Astrocyte (in vitro differentiated cells and primary cell): ENCODE results near the gene TTYH2. TPM values are rescaled to one million over a fixed set of nuclear protein-coding genes. Genes with fewer than 3 reads are reported as not detected.

Experiments
- DNase-seq: peaks from one replicate; pipeline ENCODE4 v3.0.0-alpha.2; 2010; ENCODE audit warnings: low read depth
- FAIRE-seq: peaks from 2 replicates; lab custom pipeline; 2011; peaks lifted over from hg19 to GRCh38; lab: Jason Lieb, UNC
- H2AFZ ChIP-seq: 2 replicates; pipeline ENCODE4 v1.6.0; 2012; ENCODE audit warnings: low read depth, low read length, inconsistent platforms
- H3K27ac ChIP-seq: 2 replicates; pipeline ENCODE4 v1.5.1; 2011; ENCODE audit warnings: low read depth, low read length, inconsistent platforms
- H3K27me3 ChIP-seq: 2 replicates; pipeline ENCODE4 v1.6.0; 2011; ENCODE audit warnings: low read length, inconsistent platforms; ENCODE audit not compliant: insufficient read depth
- H3K36me3 ChIP-seq: 2 replicates; pipeline ENCODE4 v1.5.1; 2011; ENCODE audit warnings: low read length, inconsistent platforms; ENCODE audit not compliant: insufficient read depth
- H3K4me1 ChIP-seq: 2 replicates; pipeline ENCODE4 v1.5.1; 2011; ENCODE audit warnings: low read length, inconsistent platforms; ENCODE audit not compliant: insufficient read depth
- H3K4me2 ChIP-seq: 2 replicates; pipeline ENCODE4 v1.6.0; 2012; ENCODE audit warnings: low read length, inconsistent platforms
- H3K4me3 ChIP-seq: 2 replicates; pipeline ENCODE4 v1.5.1; 2011; ENCODE audit warnings: low read depth, mild to moderate bottlenecking, low read length, inconsistent platforms; ENCODE audit not compliant: insufficient read depth
- H3K79me2 ChIP-seq: 2 replicates; pipeline ENCODE4 v1.6.0; 2012; ENCODE audit warnings: mild to moderate bottlenecking, low read length, inconsistent platforms; ENCODE audit not compliant: insufficient read depth
- H3K9ac ChIP-seq: 2 replicates; pipeline ENCODE4 v1.6.0; 2012; ENCODE audit warnings: mild to moderate bottlenecking, low read length, inconsistent platforms
- H3K9me3 ChIP-seq: 2 replicates; pipeline ENCODE4 v1.5.1; 2012; ENCODE audit warnings: low read depth, mild to moderate bottlenecking, low read length, inconsistent platforms; ENCODE audit not compliant: insufficient read depth
- H4K20me1 ChIP-seq: 2 replicates; pipeline ENCODE4 v1.6.0; 2012; ENCODE audit warnings: low read length, inconsistent platforms; ENCODE audit not compliant: insufficient read depth
- H3K27ac Mint-ChIP-seq: one replicate; pipeline ENCODE4 v1.8.0; 2021; ENCODE audit warnings: mild to moderate bottlenecking, mixed read lengths; ENCODE audit not compliant: unreplicated experiment
- H3K27me3 Mint-ChIP-seq: one replicate; pipeline ENCODE4 v1.8.0; 2021; ENCODE audit warnings: low read depth, mixed read lengths; ENCODE audit not compliant: unreplicated experiment
- H3K36me3 Mint-ChIP-seq: one replicate; pipeline ENCODE4 v1.8.0; 2021; ENCODE audit warnings: low read depth, mixed read lengths; ENCODE audit not compliant: unreplicated experiment
- H3K4me1 Mint-ChIP-seq: one replicate; pipeline ENCODE4 v1.8.0; 2021; ENCODE audit warnings: low read depth, mixed read lengths; ENCODE audit not compliant: unreplicated experiment
- H3K4me3 Mint-ChIP-seq: one replicate; pipeline ENCODE4 v1.8.0; 2021; ENCODE audit warnings: mild to moderate bottlenecking, moderate library complexity, mixed read lengths; ENCODE audit not compliant: unreplicated experiment
- H3K9me3 Mint-ChIP-seq: one replicate; pipeline ENCODE4 v1.8.0; 2021; ENCODE audit warnings: mild to moderate bottlenecking, mixed read lengths; ENCODE audit not compliant: unreplicated experiment
- CTCF ChIP-seq: IDR thresholded peaks from 2 replicates; pipeline ENCODE4 v1.5.1; 2011; ENCODE audit warnings: low read depth, mild to moderate bottlenecking, inconsistent platforms, low read length, moderate library complexity; ENCODE audit not compliant: insufficient read depth
- EZH2 ChIP-seq: IDR thresholded peaks from 2 replicates; pipeline ENCODE4 v1.6.1; 2012; ENCODE audit warnings: mild to moderate bottlenecking, low read length, inconsistent platforms; ENCODE audit not compliant: insufficient read depth
- total RNA-seq: library from RNA; stranded (reverse); gene quantifications from 2 replicates; pipeline ENCODE4 v1.2.1, GENCODE V29; 2021

TTYH2 gene
- total RNA-seq, 1 donor from 2014 or later, result 8.0 TPM

- peaks cover 26% of the 10 kb centered on the region for H3K27me3 Mint-ChIP-seq
- no peak for FAIRE-seq
- TF ChIP-seq CTCF, result no peak
- no peak for TF ChIP-seq EZH2
Measured at GRCh38 chr17:74164446-74165045, 48.8 kb upstream of the TTYH2 start.

GRCh38 chr17:74165797-74166365, 47.5 kb upstream of the TTYH2 start:
- Histone ChIP-seq H3K4me3 (no peak overlapping the region), H4K20me1 (no peaks in the 10 kb centered on the region), H3K4me1 (no peaks in the 10 kb centered on the region), H3K4me2 (no peak overlapping the region), H3K27me3 (peaks cover 3% of the 10 kb centered on the region), H3K9me3 (no peaks in the 10 kb centered on the region), H3K36me3 (no peaks in the 10 kb centered on the region), H3K79me2 (no peaks in the 10 kb centered on the region), H2AFZ (no peak overlapping the region), H3K27ac (no peak overlapping the region), H3K9ac (no peak overlapping the region)
- Mint-ChIP-seq H3K9me3 (peaks cover 4% of the 10 kb centered on the region), H3K4me1 (no peaks in the 10 kb centered on the region), H3K4me3 (no peak overlapping the region), H3K27me3 (peaks cover 27% of the 10 kb centered on the region), H3K36me3 (no peaks in the 10 kb centered on the region), H3K27ac (no peak overlapping the region)
- FAIRE-seq, result no peak
- DNase-seq, result no peak
- no peak for TF ChIP-seq EZH2
- TF ChIP-seq CTCF, result no peak

More at GRCh38 chr17:74164446-74165045, 48.8 kb upstream of the TTYH2 start:
- Histone ChIP-seq H3K36me3 (no peaks in the 10 kb centered on the region), H3K9ac (no peak overlapping the region), H3K27me3 (no peaks in the 10 kb centered on the region), H3K4me2 (no peak overlapping the region), H3K27ac (no peak overlapping the region), H3K79me2 (no peaks in the 10 kb centered on the region), H4K20me1 (no peaks in the 10 kb centered on the region), H3K4me3 (no peak overlapping the region), H3K9me3 (no peaks in the 10 kb centered on the region), H3K4me1 (no peaks in the 10 kb centered on the region), H2AFZ (no peak overlapping the region)
- H3K4me3 Mint-ChIP-seq, result no peak overlapping the region
- H3K4me1 Mint-ChIP-seq, result no peaks in the 10 kb centered on the region
- no peaks in the 10 kb centered on the region for H3K36me3 Mint-ChIP-seq
- H3K27ac Mint-ChIP-seq, result no peak overlapping the region
- DNase-seq, result no peak
- peaks cover 5% of the 10 kb centered on the region for H3K9me3 Mint-ChIP-seq

- Mint-ChIP-seq H3K27me3 (peaks cover 40% of the 10 kb centered on the region), H3K27ac (no peak overlapping the region), H3K4me1 (no peaks in the 10 kb centered on the region), H3K9me3 (peaks cover 2% of the 10 kb centered on the region), H3K4me3 (no peak overlapping the region), H3K36me3 (no peaks in the 10 kb centered on the region)
- H4K20me1 ChIP-seq, result no peaks in the 10 kb centered on the region
- no peak overlapping the region for H3K27ac ChIP-seq
- H3K4me3 ChIP-seq, result no peak overlapping the region
- no peak for DNase-seq
- peaks cover 3% of the 10 kb centered on the region for H3K9me3 ChIP-seq
- H3K36me3 ChIP-seq, result no peaks in the 10 kb centered on the region
- FAIRE-seq, result no peak
- H3K4me1 ChIP-seq, result no peaks in the 10 kb centered on the region
- H3K79me2 ChIP-seq, result no peaks in the 10 kb centered on the region
- H3K27me3 ChIP-seq, result peaks cover 7% of the 10 kb centered on the region
- no peak overlapping the region for H2AFZ ChIP-seq
- no peak overlapping the region for H3K9ac ChIP-seq
- TF ChIP-seq EZH2 (no peak), CTCF (no peak)
- no peak overlapping the region for H3K4me2 ChIP-seq
Measured at GRCh38 chr17:74170924-74171323, 42.4 kb upstream of the TTYH2 start.
